H1 (cell line): ENCODE data around the gene FLG. TPM values are rescaled to one million over a fixed set of nuclear protein-coding genes. Genes with fewer than 3 reads are reported as not detected.

Experiments used
- CTCF ChIA-PET: fragments of 300-600 bp; sonication (Branson Sonifier 250); formaldehyde crosslinking; loops from one replicate; lab custom pipeline; 2021; ENCODE audit not compliant: partially characterized antibody; lab: Charles Lee
- POLR2A ChIA-PET: fragments of 300-600 bp; sonication (Branson Sonifier 250); formaldehyde crosslinking; loops from one replicate; lab custom pipeline; 2021; ENCODE audit warnings: inconsistent platforms; ENCODE audit not compliant: partially characterized antibody; lab: Charles Lee
- DNase-seq, 2 experiments: peaks; one replicate each; pipeline versions ENCODE4 v3.0.0 to v3.0.0-alpha.2; 2010 to 2022; ENCODE audit warnings: low spot score in 2 of 2, low read depth in 1 of 2, mixed read lengths in 1 of 2
- FAIRE-seq: peaks from 2 replicates; lab custom pipeline; 2011; peaks lifted over from hg19 to GRCh38; lab: Jason Lieb, UNC
- H2AFZ ChIP-seq: 2 replicates; pipeline ENCODE4 v1.8.1; 2012; ENCODE audit warnings: low read length, inconsistent platforms
- H2AK5ac ChIP-seq: 2 replicates; pipeline ENCODE4 v1.6.1; 2013; ENCODE audit warnings: low read depth, low read length
- H2BK120ac ChIP-seq: replicated peaks from 2 replicates; pipeline ENCODE3; 2013; ENCODE audit warnings: low read depth, low read length, inconsistent platforms
- H2BK12ac ChIP-seq: 2 replicates; pipeline ENCODE4 v1.6.1; 2013; ENCODE audit warnings: low read depth, low read length
- H2BK15ac ChIP-seq: 2 replicates; pipeline ENCODE4 v1.6.1; 2013; ENCODE audit warnings: low read length
- H2BK20ac ChIP-seq: 2 replicates; pipeline ENCODE4 v1.6.1; 2013; ENCODE audit warnings: low read length
- H2BK5ac ChIP-seq: 2 replicates; pipeline ENCODE4 v1.6.1; 2013; ENCODE audit warnings: low read depth, low read length
- H3K14ac ChIP-seq: 2 replicates; pipeline ENCODE4 v1.6.1; 2013; ENCODE audit warnings: inconsistent platforms; ENCODE audit not compliant: insufficient read length
- H3K18ac ChIP-seq: 2 replicates; pipeline ENCODE4 v1.6.1; 2013; ENCODE audit warnings: low read length; ENCODE audit errors: extremely low read depth
- H3K23ac ChIP-seq: 2 replicates; pipeline ENCODE4 v1.6.1; 2013; ENCODE audit warnings: inconsistent platforms; ENCODE audit not compliant: insufficient read length
- H3K23me2 ChIP-seq: 2 replicates; pipeline ENCODE4 v1.6.1; 2013; ENCODE audit warnings: low read depth, low read length
- H3K27ac ChIP-seq: 2 replicates; pipeline ENCODE4 v1.6.1; 2011; ENCODE audit warnings: low read depth, low read length, inconsistent platforms
- H3K27me3 ChIP-seq, 4 experiments: replicated peaks in 1 of 4; 1 replicate in 1 of 4; 2 replicates in 3 of 4; pipeline versions ENCODE4 v1.6.1 to v1.8.1; 2011 to 2013; ENCODE audit warnings: low read length in 3 of 4, mild to moderate bottlenecking in 3 of 4, inconsistent platforms in 2 of 4, mixed read lengths in 2 of 4, moderate library complexity in 1 of 4; ENCODE audit not compliant: control insufficient read depth in 3 of 4, insufficient read depth in 3 of 4; ENCODE audit errors: extremely low read depth in 1 of 4
- H3K36me3 ChIP-seq, 4 experiments: 2 replicates each; pipeline versions ENCODE4 v1.6.1 to v1.8.1; 2011 to 2013; ENCODE audit warnings: mild to moderate bottlenecking in 4 of 4, low read length in 3 of 4, moderate library complexity in 2 of 4, control low read depth in 1 of 4, inconsistent platforms in 1 of 4; ENCODE audit not compliant: insufficient read depth in 4 of 4, control insufficient read depth in 2 of 4
- H3K4ac ChIP-seq: replicated peaks from 2 replicates; pipeline ENCODE3; 2013; ENCODE audit warnings: low read length, low read depth, mixed read lengths, inconsistent platforms; ENCODE audit not compliant: insufficient read length
- H3K4me1 ChIP-seq, 4 experiments: replicated peaks in 1 of 4; 1 replicate in 1 of 4; 2 replicates in 3 of 4; pipeline versions ENCODE4 v1.6.1 to v1.8.1; 2011 to 2013; ENCODE audit warnings: low read length in 3 of 4, inconsistent platforms in 2 of 4, mixed read lengths in 1 of 4; ENCODE audit not compliant: insufficient read depth in 4 of 4, control insufficient read depth in 3 of 4
- H3K4me2 ChIP-seq, 2 experiments: 2 replicates each; pipeline versions ENCODE4 v1.6.1 to v1.8.1; 2011 to 2013; ENCODE audit warnings: low read depth in 2 of 2, low read length in 2 of 2, control low read depth in 1 of 2, inconsistent platforms in 1 of 2, mild to moderate bottlenecking in 1 of 2; ENCODE audit not compliant: insufficient read depth in 1 of 2
- H3K4me3 ChIP-seq, 4 experiments: fragments of 200-600, 300-600 bp in 1 of 4; sonication (generic), shearing (Covaris generic), sonication (Bioruptor Twin) in 1 of 4; 2 replicates each; pipeline versions ENCODE4 v1.5.1 to v1.8.1; 2011 to 2016; ENCODE audit warnings: low read length in 4 of 4, low read depth in 3 of 4, control low read depth in 2 of 4, inconsistent platforms in 2 of 4, mild to moderate bottlenecking in 2 of 4, mixed read lengths in 1 of 4, moderate library complexity in 1 of 4; ENCODE audit not compliant: insufficient read depth in 2 of 4; ENCODE audit errors: extremely low read depth in 1 of 4
- H3K56ac ChIP-seq: replicated peaks from 2 replicates; pipeline ENCODE3; 2013; ENCODE audit warnings: low read depth, mild to moderate bottlenecking, mixed read lengths, low read length, inconsistent platforms; ENCODE audit not compliant: insufficient read length
- H3K79me1 ChIP-seq: 2 replicates; pipeline ENCODE4 v1.6.1; 2013; ENCODE audit warnings: low read depth, low read length, control low read depth
- H3K79me2 ChIP-seq, 2 experiments: 2 replicates each; pipeline versions ENCODE4 v1.6.1 to v1.8.1; 2012 to 2013; ENCODE audit warnings: low read length in 2 of 2, mild to moderate bottlenecking in 2 of 2, inconsistent platforms in 1 of 2; ENCODE audit not compliant: insufficient read depth in 2 of 2, control insufficient read depth in 1 of 2
- H3K9ac ChIP-seq, 4 experiments: replicated peaks in 1 of 4; 1 replicate in 1 of 4; 2 replicates in 3 of 4; pipeline versions ENCODE4 v1.6.1 to v1.8.1; 2011 to 2013; ENCODE audit warnings: low read depth in 3 of 4, low read length in 3 of 4, control low read depth in 2 of 4, mild to moderate bottlenecking in 2 of 4, moderate library complexity in 2 of 4, inconsistent platforms in 1 of 4; ENCODE audit errors: extremely low read depth in 1 of 4
- H3K9me3 ChIP-seq, 2 experiments: 2 replicates each; pipeline versions ENCODE4 v1.6.1 to v1.8.1; 2012 to 2013; ENCODE audit warnings: mild to moderate bottlenecking in 2 of 2, moderate library complexity in 2 of 2, control low read depth in 1 of 2, inconsistent platforms in 1 of 2, low read depth in 1 of 2, low read length in 1 of 2, mixed read lengths in 1 of 2; ENCODE audit not compliant: insufficient read depth in 2 of 2
- H4K20me1 ChIP-seq, 2 experiments: replicated peaks in 1 of 2; 2 replicates each; pipeline versions ENCODE3 to v1.8.1; 2011 to 2013; ENCODE audit warnings: inconsistent platforms in 2 of 2, low read length in 2 of 2, mild to moderate bottlenecking in 1 of 2; ENCODE audit not compliant: insufficient read depth in 2 of 2, control insufficient read depth in 1 of 2
- H4K5ac ChIP-seq: 2 replicates; pipeline ENCODE4 v1.6.1; 2013; ENCODE audit warnings: low read length, low read depth, mixed read lengths, inconsistent platforms; ENCODE audit not compliant: insufficient read length
- H4K8ac ChIP-seq: 2 replicates; pipeline ENCODE4 v1.8.0; 2013; ENCODE audit warnings: mild to moderate bottlenecking, moderate library complexity, low read length, inconsistent platforms; ENCODE audit not compliant: insufficient read depth; ENCODE audit errors: extremely low read depth
- H4K91ac ChIP-seq: replicated peaks from 2 replicates; pipeline ENCODE3; 2013; ENCODE audit warnings: low read length, mixed read lengths, inconsistent platforms; ENCODE audit not compliant: insufficient read length
- CBX5 ChIP-seq: fragments of 300-800, 300-1000 bp; sonication (generic); IDR thresholded peaks from 2 replicates; pipeline ENCODE4 v1.7.1; 2016; ENCODE audit warnings: antibody characterized with exemption, low read length, low read depth
- CHD2 ChIP-seq: IDR thresholded peaks from 2 replicates; pipeline ENCODE4 v1.6.1; 2012; ENCODE audit warnings: low read length, improper control_type of control experiment
- CREB1 ChIP-seq: IDR thresholded peaks from 2 replicates; pipeline ENCODE4 v1.6.1; 2012; ENCODE audit warnings: inconsistent platforms
- CTBP2 ChIP-seq: IDR thresholded peaks from 2 replicates; pipeline ENCODE4 v1.7.0; 2011; ENCODE audit warnings: borderline replicate concordance, mild to moderate bottlenecking, moderate library complexity, mixed read lengths, low read length; ENCODE audit not compliant: insufficient read depth, insufficient read length
- CTCF ChIP-seq, 3 experiments: IDR thresholded peaks; 1 replicate in 2 of 3; 2 replicates in 1 of 3; pipeline versions ENCODE4 v1.5.1 to v1.6.1; 2011; ENCODE audit warnings: low read length in 3 of 3, mild to moderate bottlenecking in 3 of 3, inconsistent platforms in 2 of 3, low read depth in 1 of 3, moderate library complexity in 1 of 3; ENCODE audit not compliant: insufficient read depth in 1 of 3; ENCODE audit errors: control extremely low read depth in 1 of 3
- GTF2F1 ChIP-seq: IDR thresholded peaks from 2 replicates; pipeline ENCODE4 v1.6.1; 2012; ENCODE audit warnings: low read depth, low read length, improper control_type of control experiment, borderline replicate concordance
- HDAC2 ChIP-seq, 2 experiments: fragments of 300-600 bp in 1 of 2; sonication (generic) in 1 of 2; IDR thresholded peaks; 2 replicates each; pipeline ENCODE4 v1.6.1; 2011 to 2012; ENCODE audit warnings: low read depth in 2 of 2, low read length in 2 of 2, mild to moderate bottlenecking in 2 of 2, moderate library complexity in 2 of 2, borderline replicate concordance in 1 of 2, inconsistent platforms in 1 of 2
- MAFK ChIP-seq: IDR thresholded peaks from 2 replicates; pipeline ENCODE4 v1.6.1; 2012; ENCODE audit warnings: low read depth, mild to moderate bottlenecking, improper control_type of control experiment, low read length
- MAX ChIP-seq: IDR thresholded peaks from 2 replicates; pipeline ENCODE4 v1.6.1; 2012; ENCODE audit warnings: inconsistent platforms
- POLR2AphosphoS5 ChIP-seq: IDR thresholded peaks from 2 replicates; pipeline ENCODE4 v1.6.1; 2011; ENCODE audit warnings: low read depth, low read length
- SUZ12 ChIP-seq: fragments of 200-600 bp; sonication (generic); IDR thresholded peaks from 2 replicates; pipeline ENCODE4 v1.6.1; 2012; ENCODE audit warnings: mild to moderate bottlenecking, inconsistent platforms, low read length, moderate library complexity, mixed read lengths
- YY1 ChIP-seq: IDR thresholded peaks from 2 replicates; pipeline ENCODE4 v1.6.1; 2011; ENCODE audit warnings: low read depth, mild to moderate bottlenecking, low read length
- WGBS, 2 experiments: shearing (Covaris generic) in 1 of 2; methylation state at CpG; one replicate each; pipeline versions ENCODE4 v1.1.6 to v1.1.7; 2013 to 2015; ENCODE audit warnings: low lambda C conversion rate in 2 of 2, mixed read lengths in 2 of 2, inconsistent platforms in 1 of 2, low coverage in 1 of 2, missing lambda C conversion rate in 1 of 2; ENCODE audit not compliant: insufficient replicate concordance in 2 of 2, insufficient coverage in 1 of 2, insufficient read length in 1 of 2; ENCODE audit errors: extremely low coverage in 1 of 2, missing lambda C conversion rate in 1 of 2; 5-methylcytosine and 5-hydroxymethylcytosine counted together
- polyA plus RNA-seq, 7 experiments: library from polyadenylated mRNA; depleted of rRNA in 3 of 7; stranded (reverse) in 5 of 7; unstranded in 2 of 7; fragments of >200 nt in 5 of 7; fragments of 200-250 nt in 2 of 7; gene quantifications; 1 replicate in 5 of 7; 2 replicates in 1 of 7; 4 replicates in 1 of 7; pipeline versions ENCODE4 v1.2.1 to v1.2.3, GENCODE V29; 2011 to 2013; ENCODE audit warnings: missing spikeins in 2 of 7, mixed read lengths in 2 of 7
- total RNA-seq: library from RNA; stranded (reverse); fragmentation: NEBNext Ultra II Directional; extraction: Animal tissue kit (Norgen Biotek cat#: 25700); gene quantifications from 2 replicates; pipeline ENCODE4 v1.2.1, GENCODE V29; 2021

The FLG gene
- total and polyA plus RNA-seq, 2 of the 8 experiments (the other 6 are each of a cell fraction or from before 2014, with no cell fraction given) = not detected

GRCh38 chr1:152348447-152348846, 23.4 kb upstream of the FLG start:
- Histone ChIP-seq H3K18ac (no peak overlapping the region), H3K27ac (no peak overlapping the region), H3K56ac (no peak overlapping the region), H3K36me3 (no peaks in the 10 kb centered on the region), H2BK15ac (no peak overlapping the region), H3K4me2 (no peak overlapping the region), H4K8ac (no peak overlapping the region), H3K27me3 (no peaks in the 10 kb centered on the region), H3K14ac (no peak overlapping the region), H3K9me3 (peaks cover 61 to 66% of the 10 kb centered on the region in 2 experiments), H2BK120ac (no peak overlapping the region), H3K79me2 (no peaks in the 10 kb centered on the region), H3K23ac (no peak overlapping the region), H4K5ac (no peak overlapping the region), H2BK20ac (no peak overlapping the region), H2AK5ac (no peak overlapping the region), H3K79me1 (no peaks in the 10 kb centered on the region), H3K4me1 (no peaks in the 10 kb centered on the region), H3K4ac (no peak overlapping the region), H4K20me1 (no peaks in the 10 kb centered on the region), H2AFZ (no peak overlapping the region), H3K4me3 (no peak overlapping the region), H2BK12ac (no peak overlapping the region), H3K23me2 (no peaks in the 10 kb centered on the region), H3K9ac (no peak overlapping the region), H2BK5ac (no peak overlapping the region), H4K91ac (no peak overlapping the region)
- POLR2A ChIA-PET = no interaction called here
- CTCF ChIA-PET = interaction anchor here (1.2 kb wide), 1 partner anchor 336 kb away, joined by 3 read pairs; no protein-coding TSS in a partner anchor
- DNase-seq (no peak), FAIRE-seq (no peak)
- 30% methylated on average over 1 of the region's 1 CpG; no CpG with 5 or more reads in 1 of the 2 experiments for WGBS, 2 experiments
- TF ChIP-seq MAFK (no peak), GTF2F1 (no peak), SUZ12 (no peak), CTBP2 (no peak), CTCF (IDR thresholded peaks at IDR 0.05; ENCODE audit: control extremely low read depth in 1 of 3, insufficient read depth in 1 of 3, low read depth in 1 of 3, low read length in 3 of 3) (no peak), MAX (no peak), HDAC2 (IDR thresholded peaks at IDR 0.05; ENCODE audit: borderline replicate concordance in 1 of 2, low read depth in 2 of 2, low read length in 2 of 2) (no peak), YY1 (no peak), POLR2AphosphoS5 (no peak), CHD2 (no peak), CREB1 (no peak), CBX5 (no peak)
